ENCODE measurements around the gene SCAPER.

SCAPER gene

GRCh38 chr15:76648732-76649444 is 256.3 kb downstream of the SCAPER start:
- no peak for DNase-seq (ENCODE audit: low read depth, low spot score)
- Histone ChIP-seq H3K4me3 (ENCODE audit: low read length) (no peak overlapping the region), H3K36me3 (ENCODE audit: control insufficient read depth, insufficient read depth, low read length) (no peaks in the 10 kb centered on the region), H3K27ac (ENCODE audit: low read length) (no peak overlapping the region), H3K9me3 (ENCODE audit: control insufficient read depth, insufficient read depth, low read length) (no peaks in the 10 kb centered on the region), H3K27me3 (ENCODE audit: control insufficient read depth, insufficient read depth, low read length) (no peaks in the 10 kb centered on the region), H3K4me1 (ENCODE audit: control insufficient read depth, insufficient read depth, low read length) (no peaks in the 10 kb centered on the region)
- WGBS (ENCODE audit: insufficient coverage, insufficient read length): no CpG with 5 or more reads among the region's 8 CpGs

GRCh38 chr15:76647612-76648011 is 257.5 kb downstream of the SCAPER start:
- no CpG with 5 or more reads among the region's 2 CpGs for WGBS (ENCODE audit: insufficient coverage, insufficient read length)
- no peak overlapping the region for H3K4me3 ChIP-seq (ENCODE audit: low read length)
- H3K9me3 ChIP-seq (ENCODE audit: control insufficient read depth, insufficient read depth, low read length): no peaks in the 10 kb centered on the region
- H3K36me3 ChIP-seq (ENCODE audit: control insufficient read depth, insufficient read depth, low read length): no peaks in the 10 kb centered on the region
- DNase-seq (ENCODE audit: low read depth, low spot score): no peak
- H3K27ac ChIP-seq (ENCODE audit: low read length): no peak overlapping the region
- H3K27me3 ChIP-seq (ENCODE audit: control insufficient read depth, insufficient read depth, low read length): no peaks in the 10 kb centered on the region
- no peaks in the 10 kb centered on the region for H3K4me1 ChIP-seq (ENCODE audit: control insufficient read depth, insufficient read depth, low read length)

GRCh38 chr15:76644646-76645045 is 260.5 kb downstream of the SCAPER start:
- H3K9me3 ChIP-seq (ENCODE audit: control insufficient read depth, insufficient read depth, low read length): no peaks in the 10 kb centered on the region
- no peak overlapping the region for H3K27ac ChIP-seq (ENCODE audit: low read length)
- no peaks in the 10 kb centered on the region for H3K27me3 ChIP-seq (ENCODE audit: control insufficient read depth, insufficient read depth, low read length)
- H3K4me3 ChIP-seq (ENCODE audit: low read length): no peak overlapping the region
- DNase-seq (ENCODE audit: low read depth, low spot score): no peak
- no peaks in the 10 kb centered on the region for H3K36me3 ChIP-seq (ENCODE audit: control insufficient read depth, insufficient read depth, low read length)
- no peaks in the 10 kb centered on the region for H3K4me1 ChIP-seq (ENCODE audit: control insufficient read depth, insufficient read depth, low read length)
- WGBS (ENCODE audit: insufficient coverage, insufficient read length): no CpG with 5 or more reads among the region's 1 CpG

- DNase-seq (ENCODE audit: low read depth, low spot score): no peak
- Histone ChIP-seq H3K36me3 (ENCODE audit: control insufficient read depth, insufficient read depth, low read length) (no peaks in the 10 kb centered on the region), H3K9me3 (ENCODE audit: control insufficient read depth, insufficient read depth, low read length) (no peaks in the 10 kb centered on the region), H3K27ac (ENCODE audit: low read length) (no peak overlapping the region), H3K4me1 (ENCODE audit: control insufficient read depth, insufficient read depth, low read length) (no peaks in the 10 kb centered on the region), H3K4me3 (ENCODE audit: low read length) (no peak overlapping the region), H3K27me3 (ENCODE audit: control insufficient read depth, insufficient read depth, low read length) (no peaks in the 10 kb centered on the region)
Measured at GRCh38 chr15:76642671-76643070, 262.5 kb downstream of the SCAPER start.

- Histone ChIP-seq H3K36me3 (ENCODE audit: control insufficient read depth, insufficient read depth, low read length) (no peaks in the 10 kb centered on the region), H3K27me3 (ENCODE audit: control insufficient read depth, insufficient read depth, low read length) (no peaks in the 10 kb centered on the region), H3K4me3 (ENCODE audit: low read length) (no peak overlapping the region), H3K27ac (ENCODE audit: low read length) (no peak overlapping the region), H3K9me3 (ENCODE audit: control insufficient read depth, insufficient read depth, low read length) (no peaks in the 10 kb centered on the region; the same call in 1 of the 2 replicates), H3K4me1 (ENCODE audit: control insufficient read depth, insufficient read depth, low read length) (no peaks in the 10 kb centered on the region)
- DNase-seq (ENCODE audit: low read depth, low spot score): no peak
- WGBS (ENCODE audit: insufficient coverage, insufficient read length): no CpG with 5 or more reads among the region's 1 CpG
Measured at GRCh38 chr15:76637166-76637565, 268.0 kb downstream of the SCAPER start.

GRCh38 chr15:76636059-76636458 is 269.1 kb downstream of the SCAPER start:
- DNase-seq (ENCODE audit: low read depth, low spot score): no peak
- Histone ChIP-seq H3K9me3 (ENCODE audit: control insufficient read depth, insufficient read depth, low read length) (no peaks in the 10 kb centered on the region; the same call in 1 of the 2 replicates), H3K4me1 (ENCODE audit: control insufficient read depth, insufficient read depth, low read length) (no peaks in the 10 kb centered on the region), H3K27me3 (ENCODE audit: control insufficient read depth, insufficient read depth, low read length) (no peaks in the 10 kb centered on the region), H3K4me3 (ENCODE audit: low read length) (no peak overlapping the region), H3K27ac (ENCODE audit: low read length) (no peak overlapping the region), H3K36me3 (ENCODE audit: control insufficient read depth, insufficient read depth, low read length) (no peaks in the 10 kb centered on the region)

- H3K9me3 ChIP-seq (ENCODE audit: control insufficient read depth, insufficient read depth, low read length): no peaks in the 10 kb centered on the region
- no peak overlapping the region for H3K4me3 ChIP-seq (ENCODE audit: low read length)
- no peaks in the 10 kb centered on the region for H3K4me1 ChIP-seq (ENCODE audit: control insufficient read depth, insufficient read depth, low read length)
- DNase-seq (ENCODE audit: low read depth, low spot score): no peak
- no peaks in the 10 kb centered on the region for H3K27me3 ChIP-seq (ENCODE audit: control insufficient read depth, insufficient read depth, low read length)
- no CpG with 5 or more reads among the region's 4 CpGs for WGBS (ENCODE audit: insufficient coverage, insufficient read length)
- no peaks in the 10 kb centered on the region for H3K36me3 ChIP-seq (ENCODE audit: control insufficient read depth, insufficient read depth, low read length)
- no peak overlapping the region for H3K27ac ChIP-seq (ENCODE audit: low read length)
Measured at GRCh38 chr15:76626611-76627010, 278.5 kb downstream of the SCAPER start.

GRCh38 chr15:76625267-76625666 is 279.9 kb downstream of the SCAPER start:
- Histone ChIP-seq H3K4me3 (ENCODE audit: low read length) (no peak overlapping the region), H3K27me3 (ENCODE audit: control insufficient read depth, insufficient read depth, low read length) (no peaks in the 10 kb centered on the region), H3K4me1 (ENCODE audit: control insufficient read depth, insufficient read depth, low read length) (no peaks in the 10 kb centered on the region), H3K36me3 (ENCODE audit: control insufficient read depth, insufficient read depth, low read length) (no peaks in the 10 kb centered on the region), H3K27ac (ENCODE audit: low read length) (no peak overlapping the region), H3K9me3 (ENCODE audit: control insufficient read depth, insufficient read depth, low read length) (no peaks in the 10 kb centered on the region)
- no peak for DNase-seq (ENCODE audit: low read depth, low spot score)
- WGBS (ENCODE audit: insufficient coverage, insufficient read length): no CpG with 5 or more reads among the region's 4 CpGs

GRCh38 chr15:76614725-76615124 is 290.4 kb downstream of the SCAPER start:
- Histone ChIP-seq H3K4me1 (ENCODE audit: control insufficient read depth, insufficient read depth, low read length) (no peaks in the 10 kb centered on the region), H3K9me3 (ENCODE audit: control insufficient read depth, insufficient read depth, low read length) (peaks cover 2% of the 10 kb centered on the region), H3K36me3 (ENCODE audit: control insufficient read depth, insufficient read depth, low read length) (no peaks in the 10 kb centered on the region), H3K27ac (ENCODE audit: low read length) (no peak overlapping the region), H3K4me3 (ENCODE audit: low read length) (no peak overlapping the region), H3K27me3 (ENCODE audit: control insufficient read depth, insufficient read depth, low read length) (no peaks in the 10 kb centered on the region)
- DNase-seq (ENCODE audit: low read depth, low spot score): no peak

- H3K9me3 ChIP-seq (ENCODE audit: control insufficient read depth, insufficient read depth, low read length): no peaks in the 10 kb centered on the region
- no peak overlapping the region for H3K27ac ChIP-seq (ENCODE audit: low read length)
- no peaks in the 10 kb centered on the region for H3K27me3 ChIP-seq (ENCODE audit: control insufficient read depth, insufficient read depth, low read length)
- no peak for DNase-seq (ENCODE audit: low read depth, low spot score)
- H3K4me1 ChIP-seq (ENCODE audit: control insufficient read depth, insufficient read depth, low read length): no peaks in the 10 kb centered on the region
- H3K4me3 ChIP-seq (ENCODE audit: low read length): no peak overlapping the region
- no peaks in the 10 kb centered on the region for H3K36me3 ChIP-seq (ENCODE audit: control insufficient read depth, insufficient read depth, low read length)
- no CpG with 5 or more reads among the region's 7 CpGs for WGBS (ENCODE audit: insufficient coverage, insufficient read length)
Measured at GRCh38 chr15:76588811-76589747, 316.1 kb downstream of the SCAPER start.

GRCh38 chr15:76585576-76585897 is 319.6 kb downstream of the SCAPER start:
- no peak overlapping the region for H3K4me3 ChIP-seq (ENCODE audit: low read length)
- no peaks in the 10 kb centered on the region for H3K4me1 ChIP-seq (ENCODE audit: control insufficient read depth, insufficient read depth, low read length)
- DNase-seq (ENCODE audit: low read depth, low spot score): no peak
- no peaks in the 10 kb centered on the region for H3K27me3 ChIP-seq (ENCODE audit: control insufficient read depth, insufficient read depth, low read length)
- no peaks in the 10 kb centered on the region for H3K36me3 ChIP-seq (ENCODE audit: control insufficient read depth, insufficient read depth, low read length)
- H3K27ac ChIP-seq (ENCODE audit: low read length): no peak overlapping the region
- no peaks in the 10 kb centered on the region for H3K9me3 ChIP-seq (ENCODE audit: control insufficient read depth, insufficient read depth, low read length)
